K562 (cell line): ENCODE data around the gene S100P. TPM values are rescaled to one million over a fixed set of nuclear protein-coding genes. Genes with fewer than 3 reads are reported as not detected.

ENCODE experiments used
- EWSR1 ChIP-seq: fragments of 450-650 bp; IDR thresholded peaks from 2 replicates; pipeline ENCODE4 v1.6.1; 2018; ENCODE audit warnings: borderline replicate concordance, mild to moderate bottlenecking, low read depth, moderate library complexity; ENCODE audit not compliant: partially characterized antibody
- FUS ChIP-seq: fragments of 200-400 bp; formaldehyde crosslinking; optimal IDR thresholded peaks from 2 replicates; pipeline ENCODE3; 2017; ENCODE audit warnings: low read depth, low read length
- HCFC1 ChIP-seq: IDR thresholded peaks from 2 replicates; pipeline ENCODE4 v1.6.1; 2012; ENCODE audit warnings: low read depth, low read length, improper control_type of control experiment
- IRF1 ChIP-seq: sonication (generic); formaldehyde crosslinking; IDR thresholded peaks from 2 replicates; pipeline ENCODE4 v1.8.0; 2022; ENCODE audit warnings: missing genetic modification reagents, mild to moderate bottlenecking, borderline replicate concordance
- KDM2B ChIP-seq: fragments of 250-450 bp; sonication (Bioruptor Pico); IDR thresholded peaks from 2 replicates; pipeline ENCODE4 v1.8.0; 2021; ENCODE audit warnings: mild to moderate bottlenecking, moderate library complexity
- NFE2 ChIP-seq: IDR thresholded peaks from 2 replicates; pipeline ENCODE4 v1.6.1; 2014; ENCODE audit warnings: antibody characterized with exemption, low read depth
- RCOR1 ChIP-seq, 2 experiments: IDR thresholded peaks; 2 replicates each; pipeline ENCODE4 v1.6.1; 2012; ENCODE audit warnings: low read depth in 2 of 2, low read length in 2 of 2, borderline replicate concordance in 1 of 2, improper control_type of control experiment in 1 of 2
- SREBF2 ChIP-seq: sonication (generic); formaldehyde crosslinking; IDR thresholded peaks from 2 replicates; pipeline ENCODE4 v1.4.0; 2020; ENCODE audit warnings: mild to moderate bottlenecking, missing genetic modification reagents
- ZC3H8 ChIP-seq: fragments of 450-650 bp; IDR thresholded peaks from 2 replicates; pipeline ENCODE4 v1.6.1; 2017
- ZFP36 ChIP-seq: fragments of 150-350 bp; IDR thresholded peaks from 2 replicates; pipeline ENCODE4 v1.6.1; 2018; ENCODE audit warnings: low read length, low read depth; ENCODE audit not compliant: partially characterized antibody
- polyA plus RNA-seq, 8 experiments: library from polyadenylated mRNA; depleted of rRNA in 4 of 8; stranded (reverse) in 5 of 8; unstranded in 3 of 8; fragments of >200 nt; fragmentation: Nextera tagmentation in 2 of 8; fragmentation: Illumina TruSeq in 1 of 8; extraction: Ambion mirVana in 2 of 8; extraction: Trizol in 1 of 8; gene quantifications; 2 replicates each; pipeline versions ENCODE4 v1.2.1 to v1.2.3, GENCODE V29; 2011 to 2014; ENCODE audit warnings: inconsistent platforms in 1 of 8, missing spikeins in 1 of 8
- total RNA-seq, 7 experiments: library from RNA; depleted of rRNA in 6 of 7; stranded (reverse); fragments of >200 nt in 6 of 7; fragmentation: Illumina TruSeq in 2 of 7; extraction: Trizol in 2 of 7; gene quantifications; 2 replicates each; pipeline versions ENCODE4 v1.2.1 to v1.2.3, GENCODE V29; 2011 to 2021; ENCODE audit warnings: low replicate concordance in 1 of 7
- TF ChIP-seq, protein P1 (sequence below): fragments of 450-650 bp; IDR thresholded peaks from one replicate; pipeline ENCODE4 v1.6.1; 2018; ENCODE audit warnings: mild to moderate bottlenecking, moderate library complexity; ENCODE audit not compliant: partially characterized antibody
- TF ChIP-seq, protein P2 (sequence below): fragments of 250-450 bp; sonication (Bioruptor Pico); IDR thresholded peaks from 2 replicates; pipeline ENCODE4 v1.4.0; 2020; ENCODE audit warnings: mild to moderate bottlenecking, moderate library complexity
- TF ChIP-seq, protein P3 (sequence below): sonication (generic); formaldehyde crosslinking; IDR thresholded peaks from 2 replicates; pipeline ENCODE4 v1.8.1; 2023; ENCODE audit warnings: mild to moderate bottlenecking, missing genetic modification reagents

S100P gene
- total and polyA plus RNA-seq, 9 of the 15 experiments (the other 6 are each of a cell fraction or from before 2014, with no cell fraction given) = 4.1 to 23.8 (median 7.5) TPM

- peak; percentile 58; the same call in 1 of the 2 replicates for TF ChIP-seq HCFC1
- peak; percentile 93 for TF ChIP-seq FUS
- TF ChIP-seq ZC3H8 = no peak
- peak in 1 of 2 experiments; percentile 44; a peak in 1 of 4 replicates for TF ChIP-seq RCOR1 (IDR thresholded peaks at IDR 0.05; ENCODE audit: borderline replicate concordance in 1 of 2, low read depth in 2 of 2, low read length in 2 of 2)
- no peak for TF ChIP-seq SREBF2 (CRISPR knock-in tag)
- TF ChIP-seq, protein P1, sequence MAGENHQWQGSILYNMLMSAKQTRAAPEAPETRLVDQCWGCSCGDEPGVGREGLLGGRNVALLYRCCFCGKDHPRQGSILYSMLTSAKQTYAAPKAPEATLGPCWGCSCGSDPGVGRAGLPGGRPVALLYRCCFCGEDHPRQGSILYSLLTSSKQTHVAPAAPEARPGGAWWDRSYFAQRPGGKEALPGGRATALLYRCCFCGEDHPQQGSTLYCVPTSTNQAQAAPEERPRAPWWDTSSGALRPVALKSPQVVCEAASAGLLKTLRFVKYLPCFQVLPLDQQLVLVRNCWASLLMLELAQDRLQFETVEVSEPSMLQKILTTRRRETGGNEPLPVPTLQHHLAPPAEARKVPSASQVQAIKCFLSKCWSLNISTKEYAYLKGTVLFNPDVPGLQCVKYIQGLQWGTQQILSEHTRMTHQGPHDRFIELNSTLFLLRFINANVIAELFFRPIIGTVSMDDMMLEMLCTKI = no peak
- TF ChIP-seq ZFP36 = no peak
- no peak for TF ChIP-seq EWSR1
- TF ChIP-seq KDM2B = peak; percentile 89; the same call in 1 of the 2 replicates
- TF ChIP-seq IRF1 = 0 out of 2 replicates have a peak, but pooled peaks have one; percentile 36
- TF ChIP-seq NFE2 = 0 out of 2 replicates have a peak, but pooled peaks have one; percentile 31
- TF ChIP-seq, protein P2, sequence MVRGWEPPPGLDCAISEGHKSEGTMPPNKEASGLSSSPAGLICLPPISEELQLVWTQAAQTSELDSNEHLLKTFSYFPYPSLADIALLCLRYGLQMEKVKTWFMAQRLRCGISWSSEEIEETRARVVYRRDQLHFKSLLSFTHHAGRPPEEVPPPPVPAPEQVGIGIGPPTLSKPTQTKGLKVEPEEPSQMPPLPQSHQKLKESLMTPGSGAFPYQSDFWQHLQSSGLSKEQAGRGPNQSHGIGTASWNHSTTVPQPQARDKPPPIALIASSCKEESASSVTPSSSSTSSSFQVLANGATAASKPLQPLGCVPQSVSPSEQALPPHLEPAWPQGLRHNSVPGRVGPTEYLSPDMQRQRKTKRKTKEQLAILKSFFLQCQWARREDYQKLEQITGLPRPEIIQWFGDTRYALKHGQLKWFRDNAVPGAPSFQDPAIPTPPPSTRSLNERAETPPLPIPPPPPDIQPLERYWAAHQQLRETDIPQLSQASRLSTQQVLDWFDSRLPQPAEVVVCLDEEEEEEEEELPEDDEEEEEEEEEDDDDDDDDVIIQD (CRISPR knock-in tag) = no peak
- TF ChIP-seq, protein P3, sequence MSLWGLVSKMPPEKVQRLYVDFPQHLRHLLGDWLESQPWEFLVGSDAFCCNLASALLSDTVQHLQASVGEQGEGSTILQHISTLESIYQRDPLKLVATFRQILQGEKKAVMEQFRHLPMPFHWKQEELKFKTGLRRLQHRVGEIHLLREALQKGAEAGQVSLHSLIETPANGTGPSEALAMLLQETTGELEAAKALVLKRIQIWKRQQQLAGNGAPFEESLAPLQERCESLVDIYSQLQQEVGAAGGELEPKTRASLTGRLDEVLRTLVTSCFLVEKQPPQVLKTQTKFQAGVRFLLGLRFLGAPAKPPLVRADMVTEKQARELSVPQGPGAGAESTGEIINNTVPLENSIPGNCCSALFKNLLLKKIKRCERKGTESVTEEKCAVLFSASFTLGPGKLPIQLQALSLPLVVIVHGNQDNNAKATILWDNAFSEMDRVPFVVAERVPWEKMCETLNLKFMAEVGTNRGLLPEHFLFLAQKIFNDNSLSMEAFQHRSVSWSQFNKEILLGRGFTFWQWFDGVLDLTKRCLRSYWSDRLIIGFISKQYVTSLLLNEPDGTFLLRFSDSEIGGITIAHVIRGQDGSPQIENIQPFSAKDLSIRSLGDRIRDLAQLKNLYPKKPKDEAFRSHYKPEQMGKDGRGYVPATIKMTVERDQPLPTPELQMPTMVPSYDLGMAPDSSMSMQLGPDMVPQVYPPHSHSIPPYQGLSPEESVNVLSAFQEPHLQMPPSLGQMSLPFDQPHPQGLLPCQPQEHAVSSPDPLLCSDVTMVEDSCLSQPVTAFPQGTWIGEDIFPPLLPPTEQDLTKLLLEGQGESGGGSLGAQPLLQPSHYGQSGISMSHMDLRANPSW (CRISPR knock-in tag) = peak; percentile 97; the same call in 1 of the 2 replicates
These were observed 19.8 kb upstream of the S100P start (continued) for GRCh38 chr4:6673660-6674499.
